ENCODE data around the gene GPC5.
"Not testable (repeated sequence)": the region's sequence is repeated elsewhere in the genome, so short reads cannot be mapped to it uniquely, and the experiment has no call there.

GPC5 gene

GRCh38 chr13:92833071-92833470 is 1434.7 kb downstream of the GPC5 start:
- Mint-ChIP-seq H3K27me3 (no peaks in the 10 kb centered on the region), H3K9me3 (peaks cover 0 to 6% of the 10 kb centered on the region in 2 donors), H3K4me1 (no peaks in the 10 kb centered on the region), H3K27ac (no peak overlapping the region), H3K4me3 (no peak overlapping the region)
- no peak for DNase-seq
- no peak for ATAC-seq

DNA sequence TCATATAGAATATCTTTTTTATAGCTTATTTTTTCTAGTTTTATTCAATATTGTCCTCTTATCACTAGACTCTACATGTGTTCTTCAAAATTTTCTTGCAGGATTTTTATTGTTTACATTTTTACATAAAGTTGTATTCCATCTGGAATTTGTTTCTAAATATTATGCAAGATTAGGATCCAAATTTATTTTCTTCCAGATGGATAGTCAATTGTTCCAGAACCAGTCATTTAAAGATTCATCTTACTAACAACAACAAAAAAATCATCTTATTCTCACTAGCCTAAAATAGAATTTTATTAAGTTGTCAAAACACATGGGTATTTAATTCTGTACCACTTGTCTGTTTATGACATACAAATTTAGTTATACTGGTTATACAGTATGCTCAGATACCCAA is 1437.8 kb downstream of the GPC5 start:
- Mint-ChIP-seq H3K4me1 (no peaks in the 10 kb centered on the region), H3K27me3 (no peaks in the 10 kb centered on the region), H3K4me3 (no peak overlapping the region), H3K9me3 (peaks cover 0 to 6% of the 10 kb centered on the region in 2 donors), H3K27ac (no peak overlapping the region)
- DNase-seq (no peak), ATAC-seq (no peak)

- no peak overlapping the region for H3K4me3 Mint-ChIP-seq
- DNase-seq, result no peak
- H3K27ac Mint-ChIP-seq, result no peak overlapping the region
- peaks cover 0 to 6% of the 10 kb centered on the region in 2 donors for H3K9me3 Mint-ChIP-seq
- H3K4me1 Mint-ChIP-seq, result no peaks in the 10 kb centered on the region
- ATAC-seq, result no peak
- no peaks in the 10 kb centered on the region for H3K27me3 Mint-ChIP-seq
Measured at GRCh38 chr13:92838786-92839185, 1440.4 kb downstream of the GPC5 start.

- H3K27me3 Mint-ChIP-seq, result no peaks in the 10 kb centered on the region
- no peak overlapping the region for H3K4me3 Mint-ChIP-seq
- no peak for DNase-seq
- H3K9me3 Mint-ChIP-seq, result peaks cover 0 to 3% of the 10 kb centered on the region in 2 donors
- no peak overlapping the region for H3K27ac Mint-ChIP-seq
- H3K4me1 Mint-ChIP-seq, result no peaks in the 10 kb centered on the region
- ATAC-seq, result no peak
Measured at GRCh38 chr13:92842145-92842544, 1443.7 kb downstream of the GPC5 start.

DNA sequence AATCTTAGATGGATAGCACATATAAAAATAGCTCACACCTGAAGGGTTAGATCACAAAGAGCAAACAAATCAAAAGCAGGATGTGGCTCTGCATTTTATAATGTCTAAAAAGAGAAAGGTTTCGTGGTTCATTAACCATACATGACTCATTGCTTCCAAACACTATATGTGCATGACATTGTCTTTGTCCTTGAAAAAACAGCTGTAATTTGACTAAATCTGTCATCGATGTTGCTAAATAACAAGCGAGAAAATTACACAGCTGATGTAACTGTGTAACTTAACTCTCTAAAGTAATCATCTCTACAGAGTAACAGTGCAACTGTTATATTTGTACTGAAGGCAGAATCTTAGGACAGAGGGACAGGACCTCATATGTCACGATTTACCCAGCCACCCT is 1445.1 kb downstream of the GPC5 start:
- H3K27ac Mint-ChIP-seq, result no peak overlapping the region
- H3K4me1 Mint-ChIP-seq, result no peaks in the 10 kb centered on the region
- no peak for DNase-seq

DNA sequence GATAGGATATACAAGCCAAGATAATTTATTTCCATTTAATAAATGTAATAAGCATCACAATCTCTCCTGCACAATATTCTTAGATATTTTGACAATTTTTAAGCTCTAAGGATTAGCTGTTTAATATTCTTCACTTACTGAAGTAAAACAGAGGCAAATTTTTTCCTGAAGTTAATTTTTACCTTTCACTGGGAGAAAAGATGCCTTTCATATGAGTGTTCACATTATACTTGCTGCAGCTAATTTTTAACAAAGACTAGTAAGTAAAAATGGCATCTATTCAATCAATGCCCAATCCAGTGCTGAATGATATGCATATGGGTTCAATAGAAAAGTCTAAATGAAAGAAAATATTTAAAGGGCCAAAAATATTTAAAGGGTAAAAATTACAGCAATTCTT is 1451.0 kb downstream of the GPC5 start:
- ATAC-seq (no peak), DNase-seq (no peak)
- Mint-ChIP-seq H3K27me3 (no peaks in the 10 kb centered on the region), H3K4me1 (no peaks in the 10 kb centered on the region), H3K4me3 (no peak overlapping the region), H3K27ac (no peak overlapping the region), H3K9me3 (peaks cover 5 to 6% of the 10 kb centered on the region in 2 donors)

More for the DNA sequence above, 1445.1 kb downstream of the GPC5 start:
- Mint-ChIP-seq H3K9me3 (no peaks in the 10 kb centered on the region), H3K4me3 (no peak overlapping the region), H3K27me3 (no peaks in the 10 kb centered on the region)
- no peak for ATAC-seq

DNA sequence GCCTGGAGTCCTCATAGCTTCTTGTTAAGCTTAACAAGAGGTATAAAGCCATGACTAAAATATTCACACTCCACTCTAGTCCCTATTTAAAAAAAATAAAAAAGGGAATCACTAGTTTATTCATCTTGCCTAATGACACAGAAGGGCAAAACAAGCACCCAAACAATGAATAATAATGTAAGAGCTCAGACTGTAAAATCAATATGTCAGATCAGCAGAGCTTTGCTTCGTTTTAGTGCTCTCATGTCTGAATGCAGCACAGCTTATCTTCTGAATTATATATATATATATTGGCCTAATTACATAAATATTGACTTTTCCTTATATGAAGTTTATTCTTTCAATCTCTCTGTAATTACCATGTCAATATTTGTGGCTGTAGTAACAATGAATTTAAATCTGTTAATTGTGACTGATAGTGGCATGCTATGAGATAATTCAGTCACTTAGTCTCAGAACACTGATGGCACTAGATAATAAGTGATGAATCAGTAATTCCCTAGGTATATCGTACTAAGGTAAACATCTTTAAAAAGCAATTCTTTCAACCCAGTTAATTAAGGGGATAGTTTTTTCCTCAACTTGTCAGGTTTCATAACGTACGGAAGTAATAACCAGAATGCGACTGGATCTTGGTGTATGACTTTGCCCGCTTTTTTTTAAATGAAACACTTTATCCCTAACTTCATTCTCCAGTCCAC is 1466.3 kb downstream of the GPC5 start:
- Mint-ChIP-seq H3K4me3 (no peak overlapping the region), H3K9me3 (no peaks in the 10 kb centered on the region), H3K4me1 (no peaks in the 10 kb centered on the region), H3K27ac (no peak overlapping the region), H3K27me3 (no peaks in the 10 kb centered on the region)
- ATAC-seq, result no peak
- no peak for DNase-seq

- ATAC-seq, result no peak
- H3K4me1 Mint-ChIP-seq, result no peaks in the 10 kb centered on the region
- H3K9me3 Mint-ChIP-seq, result peaks cover 5% of the 10 kb centered on the region in 2 donors
- no peaks in the 10 kb centered on the region for H3K27me3 Mint-ChIP-seq
- no peak for DNase-seq
- H3K4me3 Mint-ChIP-seq, result no peak overlapping the region
- no peak overlapping the region for H3K27ac Mint-ChIP-seq
Measured at GRCh38 chr13:92873029-92873428, 1474.6 kb downstream of the GPC5 start.

- DNase-seq, result no peak
- no peaks in the 10 kb centered on the region for H3K9me3 Mint-ChIP-seq
- no peak overlapping the region for H3K4me3 Mint-ChIP-seq
- H3K4me1 Mint-ChIP-seq, result no peaks in the 10 kb centered on the region
- ATAC-seq, result no peak
- H3K27ac Mint-ChIP-seq, result no peak overlapping the region
- H3K27me3 Mint-ChIP-seq, result no peaks in the 10 kb centered on the region
Measured at GRCh38 chr13:92886535-92887077, 1488.2 kb downstream of the GPC5 start.

GRCh38 chr13:92894447-92894846 is 1496.0 kb downstream of the GPC5 start:
- no peak for DNase-seq
- Mint-ChIP-seq H3K27me3 (no peaks in the 10 kb centered on the region), H3K4me1 (no peaks in the 10 kb centered on the region), H3K27ac (no peak overlapping the region), H3K9me3 (peaks cover 6 to 8% of the 10 kb centered on the region in 2 donors), H3K4me3 (no peak overlapping the region)
- ATAC-seq, result no peak

GRCh38 chr13:92896842-92897241 is 1498.4 kb downstream of the GPC5 start:
- Mint-ChIP-seq H3K4me3 (no peak overlapping the region), H3K9me3 (peaks cover 6 to 8% of the 10 kb centered on the region in 2 donors), H3K27ac (no peak overlapping the region), H3K4me1 (no peaks in the 10 kb centered on the region), H3K27me3 (no peaks in the 10 kb centered on the region)
- DNase-seq (no peak), ATAC-seq (no peak)

DNA sequence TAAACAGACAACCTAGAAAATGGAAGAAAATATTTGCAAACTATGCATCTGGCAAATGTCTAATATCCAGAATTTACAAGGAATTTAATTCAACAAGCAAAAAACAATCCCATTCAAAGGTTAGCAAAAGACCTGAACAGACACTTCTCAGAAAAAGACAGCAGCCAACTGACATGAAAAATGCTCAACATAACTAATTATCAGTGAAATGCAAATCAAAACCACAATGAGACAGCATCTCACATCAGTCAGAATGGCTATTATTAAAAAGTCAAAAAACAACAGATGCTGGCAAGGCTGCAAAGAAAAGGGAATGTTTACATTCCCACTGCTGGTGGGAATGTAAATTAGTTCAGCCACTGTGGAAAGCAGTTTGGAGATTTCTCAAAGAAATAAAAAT is 1500.5 kb downstream of the GPC5 start:
- H3K9me3 Mint-ChIP-seq, ATAC-seq, H3K27me3 Mint-ChIP-seq, DNase-seq, H3K4me3 Mint-ChIP-seq, H3K4me1 Mint-ChIP-seq, H3K27ac Mint-ChIP-seq: not testable (repeated sequence)

- ATAC-seq, result no peak
- Mint-ChIP-seq H3K4me3 (no peak overlapping the region), H3K9me3 (peaks cover 6 to 9% of the 10 kb centered on the region in 2 donors)
Measured at GRCh38 chr13:92900446-92900845, 1502.0 kb downstream of the GPC5 start.

DNA sequence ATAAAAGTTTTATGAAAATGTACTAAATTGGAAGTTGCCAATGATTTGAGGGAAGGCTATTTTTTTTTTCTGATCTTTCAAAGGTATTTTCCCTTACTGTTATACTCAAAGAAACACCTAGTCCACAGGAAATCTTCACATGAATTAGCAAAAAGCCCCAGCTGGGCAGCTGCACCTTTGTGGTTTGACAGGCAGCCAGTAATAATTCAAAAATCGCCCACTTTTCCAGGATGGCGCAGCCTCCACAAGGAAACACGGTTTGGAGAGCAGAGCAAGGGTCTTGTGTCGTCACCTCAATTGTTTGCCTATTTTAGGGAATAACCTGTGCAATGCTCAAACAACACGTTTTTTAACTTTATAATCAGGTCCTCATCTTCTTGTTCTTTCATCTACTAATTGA is 1503.3 kb downstream of the GPC5 start:
- DNase-seq (no peak), ATAC-seq (no peak)
- Mint-ChIP-seq H3K4me1 (no peaks in the 10 kb centered on the region), H3K4me3 (no peak overlapping the region), H3K27ac (no peak overlapping the region), H3K9me3 (peaks cover 6 to 17% of the 10 kb centered on the region in 2 donors), H3K27me3 (no peaks in the 10 kb centered on the region)

More at GRCh38 chr13:92900446-92900845, 1502.0 kb downstream of the GPC5 start:
- DNase-seq, result no peak
- no peaks in the 10 kb centered on the region for H3K4me1 Mint-ChIP-seq
- no peaks in the 10 kb centered on the region for H3K27me3 Mint-ChIP-seq
- no peak overlapping the region for H3K27ac Mint-ChIP-seq

GRCh38 chr13:92912629-92913028 is 1514.2 kb downstream of the GPC5 start:
- DNase-seq (no peak), ATAC-seq (no peak)
- H3K4me1 Mint-ChIP-seq, result no peaks in the 10 kb centered on the region
- no peaks in the 10 kb centered on the region for H3K9me3 Mint-ChIP-seq
- no peak overlapping the region for H3K27ac Mint-ChIP-seq
- H3K27me3 Mint-ChIP-seq, result no peaks in the 10 kb centered on the region
- H3K4me3 Mint-ChIP-seq, result no peak overlapping the region

DNA sequence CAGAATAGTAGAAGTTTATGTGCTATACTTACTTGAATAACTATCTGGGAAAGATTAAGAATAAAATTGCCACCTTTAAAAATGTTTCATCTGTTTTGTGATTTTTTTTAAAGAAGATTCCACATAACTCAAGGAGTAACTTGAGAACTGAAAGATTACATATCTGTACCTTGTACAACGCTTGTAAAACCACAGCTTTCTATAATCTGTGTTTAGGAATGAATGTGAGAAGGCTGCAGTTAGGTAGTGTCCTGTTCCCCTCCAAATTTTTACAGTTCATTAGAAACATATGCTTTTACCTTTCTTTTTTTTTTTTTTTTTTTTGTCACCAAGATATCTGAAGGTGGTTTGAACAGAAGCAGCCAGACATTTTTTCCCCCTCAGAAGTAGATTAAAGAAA is 1515.4 kb downstream of the GPC5 start:
- no peaks in the 10 kb centered on the region for H3K4me1 Mint-ChIP-seq
- no peak overlapping the region for H3K27ac Mint-ChIP-seq
- no peak overlapping the region for H3K4me3 Mint-ChIP-seq
- DNase-seq, result no peak
- no peaks in the 10 kb centered on the region for H3K9me3 Mint-ChIP-seq
- H3K27me3 Mint-ChIP-seq, result no peaks in the 10 kb centered on the region
- no peak for ATAC-seq

Measured in stimulated activated naive CD8-positive, alpha-beta T cell treated with anti-CD3 and anti-CD28 coated beads, Interleukin-15, amount 100 ng/mL, for 72 hours (primary cell).